ENCODE data around the gene NHLH2.

- TF ChIP-seq, protein P1, sequence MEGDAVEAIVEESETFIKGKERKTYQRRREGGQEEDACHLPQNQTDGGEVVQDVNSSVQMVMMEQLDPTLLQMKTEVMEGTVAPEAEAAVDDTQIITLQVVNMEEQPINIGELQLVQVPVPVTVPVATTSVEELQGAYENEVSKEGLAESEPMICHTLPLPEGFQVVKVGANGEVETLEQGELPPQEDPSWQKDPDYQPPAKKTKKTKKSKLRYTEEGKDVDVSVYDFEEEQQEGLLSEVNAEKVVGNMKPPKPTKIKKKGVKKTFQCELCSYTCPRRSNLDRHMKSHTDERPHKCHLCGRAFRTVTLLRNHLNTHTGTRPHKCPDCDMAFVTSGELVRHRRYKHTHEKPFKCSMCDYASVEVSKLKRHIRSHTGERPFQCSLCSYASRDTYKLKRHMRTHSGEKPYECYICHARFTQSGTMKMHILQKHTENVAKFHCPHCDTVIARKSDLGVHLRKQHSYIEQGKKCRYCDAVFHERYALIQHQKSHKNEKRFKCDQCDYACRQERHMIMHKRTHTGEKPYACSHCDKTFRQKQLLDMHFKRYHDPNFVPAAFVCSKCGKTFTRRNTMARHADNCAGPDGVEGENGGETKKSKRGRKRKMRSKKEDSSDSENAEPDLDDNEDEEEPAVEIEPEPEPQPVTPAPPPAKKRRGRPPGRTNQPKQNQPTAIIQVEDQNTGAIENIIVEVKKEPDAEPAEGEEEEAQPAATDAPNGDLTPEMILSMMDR (IDR thresholded peaks at IDR 0.05; ENCODE audit: borderline replicate concordance, extremely low read depth, low read length, poor library complexity, severe bottlenecking), result no peak
- TF ChIP-seq EZH2 (IDR thresholded peaks at IDR 0.05; ENCODE audit: borderline replicate concordance, low read depth, low read length, severe bottlenecking), result no peak
These were observed 32.3 kb upstream of the NHLH2 start for GRCh38 chr1:115873184-115873583.
